GM12864 (cell line): ENCODE results near the gene SDC3.

Experiments
- DNase-seq: peaks from one replicate; pipeline ENCODE4 v3.0.0-alpha.2; 2011; ENCODE audit warnings: low read depth
- H3K4me3 ChIP-seq: 2 replicates; pipeline ENCODE4 v1.5.1; 2011; ENCODE audit warnings: mild to moderate bottlenecking, low read depth, low read length, control low read depth
- TF ChIP-seq, protein P1 (sequence below): IDR thresholded peaks from 2 replicates; pipeline ENCODE4 v1.5.1; 2011; ENCODE audit warnings: low read depth, mild to moderate bottlenecking, moderate library complexity, low read length, control low read depth, inconsistent platforms; ENCODE audit errors: missing control alignments

SDC3 gene

DNA sequence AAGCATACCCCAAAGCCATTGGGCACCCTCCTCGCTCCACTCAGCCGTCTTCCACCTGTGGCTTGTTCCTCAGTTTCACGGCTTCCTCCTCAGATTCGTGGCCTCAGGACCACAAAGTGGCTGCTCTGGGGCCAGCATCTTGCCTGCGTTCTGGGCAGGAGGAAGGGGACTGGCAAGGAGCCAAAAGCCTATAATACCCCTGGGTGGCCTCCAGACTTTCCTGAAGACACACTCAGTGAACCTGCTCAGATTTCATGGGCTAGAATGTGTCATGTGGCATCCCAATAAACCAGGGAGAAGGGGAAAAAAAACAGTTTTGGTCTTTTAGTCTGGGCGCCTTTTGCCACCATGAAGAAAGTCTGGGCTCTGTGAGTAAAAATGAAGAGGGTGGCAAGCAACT, 62.0 kb downstream of the SDC3 start:
- H3K4me3 ChIP-seq: no peak overlapping the region
- TF ChIP-seq, protein P1, sequence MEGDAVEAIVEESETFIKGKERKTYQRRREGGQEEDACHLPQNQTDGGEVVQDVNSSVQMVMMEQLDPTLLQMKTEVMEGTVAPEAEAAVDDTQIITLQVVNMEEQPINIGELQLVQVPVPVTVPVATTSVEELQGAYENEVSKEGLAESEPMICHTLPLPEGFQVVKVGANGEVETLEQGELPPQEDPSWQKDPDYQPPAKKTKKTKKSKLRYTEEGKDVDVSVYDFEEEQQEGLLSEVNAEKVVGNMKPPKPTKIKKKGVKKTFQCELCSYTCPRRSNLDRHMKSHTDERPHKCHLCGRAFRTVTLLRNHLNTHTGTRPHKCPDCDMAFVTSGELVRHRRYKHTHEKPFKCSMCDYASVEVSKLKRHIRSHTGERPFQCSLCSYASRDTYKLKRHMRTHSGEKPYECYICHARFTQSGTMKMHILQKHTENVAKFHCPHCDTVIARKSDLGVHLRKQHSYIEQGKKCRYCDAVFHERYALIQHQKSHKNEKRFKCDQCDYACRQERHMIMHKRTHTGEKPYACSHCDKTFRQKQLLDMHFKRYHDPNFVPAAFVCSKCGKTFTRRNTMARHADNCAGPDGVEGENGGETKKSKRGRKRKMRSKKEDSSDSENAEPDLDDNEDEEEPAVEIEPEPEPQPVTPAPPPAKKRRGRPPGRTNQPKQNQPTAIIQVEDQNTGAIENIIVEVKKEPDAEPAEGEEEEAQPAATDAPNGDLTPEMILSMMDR: no peak
- DNase-seq: no peak

DNA sequence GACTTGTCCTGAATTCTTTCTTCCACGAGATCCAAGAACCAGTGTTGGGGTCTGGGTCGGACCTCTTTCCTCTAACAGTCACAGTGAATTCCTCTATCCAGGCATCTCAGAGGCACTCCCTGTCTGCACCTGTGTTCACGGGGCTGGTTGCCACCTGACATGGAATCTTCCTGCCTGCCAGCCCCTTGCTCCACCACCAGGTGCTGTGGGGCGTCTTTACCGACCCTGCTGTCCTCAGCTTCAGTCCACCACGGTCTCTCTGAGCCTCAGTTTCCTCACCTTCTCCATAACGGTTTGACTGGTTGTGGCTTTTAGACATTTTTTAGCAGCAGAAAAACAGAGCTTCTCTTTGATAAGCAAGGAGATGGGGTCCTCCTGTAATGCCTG, 62.7 kb downstream of the SDC3 start:
- TF ChIP-seq, protein P1: peak; percentile 14
- no peak for DNase-seq
- no peak overlapping the region for H3K4me3 ChIP-seq

DNA sequence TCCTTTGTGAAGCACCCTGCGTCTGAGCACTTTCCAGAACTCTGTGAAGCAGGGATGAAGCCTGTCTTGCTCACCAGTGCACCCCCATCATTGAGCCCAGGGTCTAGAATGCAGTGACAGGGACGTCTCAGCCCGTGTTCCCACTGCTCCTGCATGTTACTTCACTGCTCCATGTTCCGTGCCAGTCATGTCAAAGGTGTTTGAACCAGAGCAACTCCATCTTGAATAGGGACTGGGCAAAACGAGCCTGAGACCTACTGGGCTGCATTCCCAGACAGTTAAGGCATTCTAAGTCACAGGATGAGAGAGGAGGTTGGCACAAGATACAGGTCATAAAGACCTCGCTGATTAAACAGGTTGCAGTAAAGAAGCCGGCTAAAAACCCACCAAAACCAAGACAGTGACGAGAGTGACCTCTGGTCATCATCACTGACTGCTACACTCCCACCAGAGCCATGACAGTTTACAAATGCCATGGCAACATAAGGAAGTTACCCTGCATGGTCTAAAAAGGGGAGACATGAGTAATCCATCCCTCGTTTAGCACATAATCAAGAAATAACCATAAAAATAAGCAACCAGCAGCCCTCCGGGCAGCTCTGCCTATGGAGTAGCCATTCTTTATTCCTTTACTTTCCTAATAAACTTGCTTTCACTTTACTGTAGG, 63.2 kb downstream of the SDC3 start:
- TF ChIP-seq, protein P1: no peak
- DNase-seq: no peak
- no peak overlapping the region for H3K4me3 ChIP-seq

DNA sequence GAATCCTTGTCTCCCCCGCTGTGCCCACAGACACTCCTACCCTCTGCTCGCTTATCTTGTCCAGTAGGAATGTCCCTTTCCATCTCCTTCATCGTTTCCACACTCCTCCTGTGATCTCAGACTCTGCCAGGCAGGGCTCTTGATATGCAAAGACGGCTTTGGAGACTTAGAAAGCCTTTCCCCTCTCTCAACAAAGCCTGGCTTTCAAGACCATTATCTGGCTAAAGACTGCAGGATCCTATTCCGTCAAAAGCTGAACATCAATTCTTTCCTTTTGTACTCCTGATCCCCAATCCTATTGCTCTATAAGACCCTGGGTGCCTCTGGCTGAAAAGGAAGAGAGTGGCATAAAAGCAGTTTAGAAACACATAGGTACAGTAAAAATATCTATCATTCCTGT, 63.9 kb downstream of the SDC3 start:
- TF ChIP-seq, protein P1: no peak
- no peak overlapping the region for H3K4me3 ChIP-seq
- DNase-seq: no peak

DNA sequence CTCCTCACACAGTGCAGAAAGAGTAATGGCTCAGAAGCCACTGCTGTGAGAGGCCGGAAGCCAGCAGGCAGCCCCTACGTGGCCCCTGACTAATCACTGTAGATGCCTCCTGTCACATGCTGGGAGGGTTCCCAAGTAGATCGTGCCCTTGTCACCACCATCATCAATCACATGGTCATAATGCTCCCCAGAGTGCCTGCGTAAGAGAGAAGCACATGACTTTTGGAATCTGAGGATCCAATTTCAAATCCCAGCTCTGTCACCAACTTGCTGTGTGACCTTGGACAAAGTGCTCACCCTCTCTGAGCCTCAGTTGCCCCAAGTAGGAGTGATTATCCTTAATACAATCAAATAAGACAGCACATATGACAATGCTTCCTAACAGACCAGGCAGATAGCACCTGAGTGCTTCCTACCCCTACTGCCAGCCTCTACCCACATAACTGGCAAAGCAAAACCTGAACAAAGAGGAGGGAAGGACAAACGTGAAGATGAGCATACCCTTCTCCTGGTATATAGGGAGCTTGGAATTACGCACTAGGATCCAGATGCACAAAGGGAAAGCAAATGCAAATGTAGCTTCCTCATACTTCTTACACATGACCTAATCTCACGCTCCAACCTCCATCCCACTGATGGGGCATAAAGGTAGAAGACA, 65.7 kb downstream of the SDC3 start:
- TF ChIP-seq, protein P1: no peak
- no peak for DNase-seq
- no peak overlapping the region for H3K4me3 ChIP-seq

DNA sequence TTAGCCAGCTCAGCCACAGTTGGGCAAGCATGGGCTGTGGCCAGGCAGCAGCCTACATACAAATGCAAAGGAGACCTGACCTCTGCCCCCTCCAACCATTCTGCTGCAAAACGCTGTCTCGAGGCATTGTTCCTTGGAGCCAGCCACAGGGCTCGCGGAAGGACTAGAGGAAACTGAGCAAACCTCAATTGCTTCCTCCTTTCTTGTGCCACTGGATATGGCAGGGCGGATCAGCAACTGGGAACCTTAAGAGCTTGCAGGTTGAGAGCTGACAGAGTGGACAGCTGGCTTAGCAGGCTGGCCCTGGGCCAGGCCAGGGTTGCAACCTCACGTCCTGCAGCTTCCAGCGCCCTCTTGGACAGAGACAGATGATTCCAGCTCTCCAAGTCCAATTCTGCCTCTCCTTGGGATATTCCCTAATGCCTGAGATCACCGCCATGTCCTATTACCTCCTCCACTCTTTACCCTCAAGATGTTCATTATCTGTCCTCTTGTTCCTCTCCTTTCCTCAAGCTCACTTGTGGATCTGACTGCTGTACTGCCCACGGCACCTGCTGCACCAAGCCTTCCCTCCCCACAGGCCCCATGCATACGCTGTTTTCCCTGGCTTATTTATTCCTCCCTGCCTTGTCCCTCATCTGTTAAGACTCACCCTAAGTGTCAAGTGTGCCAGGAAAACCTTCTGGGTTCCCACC, 67.5 kb downstream of the SDC3 start:
- no peak overlapping the region for H3K4me3 ChIP-seq
- no peak for DNase-seq
- TF ChIP-seq, protein P1: no peak
